Aorta (tissue), 5 donors: ENCODE measurements around the gene SRMS. TPM values are rescaled to one million over a fixed set of nuclear protein-coding genes. Genes with fewer than 3 reads are reported as not detected.

Source experiments
- ATAC-seq: fragments of 200-7000 bp; cut with Tn5 transposase; one replicate; pipeline ENCODE4 v1.9.1; 2022; ENCODE audit warnings: moderate library complexity; ENCODE audit not compliant: low FRiP score
- DNase-seq, 2 donors: peaks; one replicate each; pipeline ENCODE4 v3.0.0-alpha.2; 2020
- H3K27ac ChIP-seq, 2 donors: one replicate each; pipeline ENCODE4 v1.5.1; 2013; ENCODE audit warnings: low read length in 2 of 2, mild to moderate bottlenecking in 2 of 2, moderate library complexity in 2 of 2, control low read depth in 1 of 2, inconsistent platforms in 1 of 2, low read depth in 1 of 2
- H3K27me3 ChIP-seq, 2 donors: one replicate each; pipeline ENCODE4 v1.6.1; 2013; ENCODE audit warnings: control low read depth in 1 of 2, low read length in 1 of 2, mild to moderate bottlenecking in 1 of 2, moderate library complexity in 1 of 2; ENCODE audit not compliant: insufficient read depth in 2 of 2, control insufficient read depth in 1 of 2
- H3K36me3 ChIP-seq, 2 donors: one replicate each; pipeline ENCODE4 v1.6.1; 2013; ENCODE audit warnings: control low read depth in 1 of 2, low read length in 1 of 2, mild to moderate bottlenecking in 1 of 2; ENCODE audit not compliant: insufficient read depth in 2 of 2, control insufficient read depth in 1 of 2
- H3K4me1 ChIP-seq, 2 donors: one replicate each; pipeline ENCODE4 v1.6.1; 2013; ENCODE audit warnings: low read length in 2 of 2, control low read depth in 1 of 2, mild to moderate bottlenecking in 1 of 2, moderate library complexity in 1 of 2; ENCODE audit not compliant: insufficient read depth in 2 of 2, control insufficient read depth in 1 of 2
- H3K4me3 ChIP-seq, 2 donors: one replicate each; pipeline ENCODE4 v1.5.1; 2013; ENCODE audit warnings: low read length in 2 of 2, control low read depth in 1 of 2, mild to moderate bottlenecking in 1 of 2
- H3K9me3 ChIP-seq: one replicate; pipeline ENCODE4 v1.6.1; 2013; ENCODE audit warnings: mild to moderate bottlenecking, low read length; ENCODE audit not compliant: control insufficient read depth
- WGBS, 2 donors: extraction: QIAGEN DNeasy Blood & Tissue Kit; methylation state at CpG; one replicate each; pipeline ENCODE4 v1.1.7; 2013; 5-methylcytosine and 5-hydroxymethylcytosine counted together
- intact Hi-C, 2 donors: fragments of 100-400 bp; cut with DNase I; formaldehyde crosslinking; loops; one replicate each; pipeline versions ENCODE4 v1.14.2 to v1.15.0; 2022
- polyA plus RNA-seq, 2 donors: library from polyadenylated mRNA; stranded (reverse); fragments of 200-250 nt; gene quantifications; one replicate each; pipeline ENCODE4 v1.2.3, GENCODE V29; 2013
- total RNA-seq, 2 donors: library from RNA; stranded (reverse); fragmentation: NEBNext Ultra II Directional; extraction: Animal tissue kit (Norgen Biotek cat#: 25700); gene quantifications; one replicate each; pipeline ENCODE4 v1.2.1, GENCODE V29; 2021
- donor health status: healthy with polysubstance abuse.
- donor health status: Bipolar disorder and iron deficiency.
- donor health status: DM: no; HTN: no; CAD: no.
- donor health status: DM: no; HTN: no; CAD: no.
- donor health status: DM: yes; HTN: yes; CAD: no.

The SRMS gene
- total and polyA plus RNA-seq, 4 donors = not detected

GRCh38 chr20:63567386-63568169, 20.0 kb upstream of the SRMS start:
- peak; percentile 78 to 88 for DNase-seq
- Histone ChIP-seq H3K4me1 (no peaks in the 10 kb centered on the region), H3K9me3 (no peaks in the 10 kb centered on the region), H3K4me3 (no peak overlapping the region), H3K27ac (no peak overlapping the region), H3K27me3 (no peaks in the 10 kb centered on the region), H3K36me3 (peaks cover 0 to 4% of the 10 kb centered on the region in 2 donors)
- intact Hi-C loops = no loop called here
- 87 to 92% methylated on average over 37 of the region's 37 CpGs for WGBS, 2 donors
- ATAC-seq = peak; percentile 20

- H3K9me3 ChIP-seq = no peaks in the 10 kb centered on the region
- no peaks in the 10 kb centered on the region for H3K27me3 ChIP-seq
- H3K27ac ChIP-seq = no peak overlapping the region
- H3K4me1 ChIP-seq = no peaks in the 10 kb centered on the region
- H3K4me3 ChIP-seq = no peak overlapping the region
- peaks cover 0 to 4% of the 10 kb centered on the region in 2 donors for H3K36me3 ChIP-seq
- intact Hi-C loops = no loop called here
- ATAC-seq = no peak
- 94 to 96% methylated on average over 22 of the region's 22 CpGs for WGBS, 2 donors
- DNase-seq = no peak
Measured at GRCh38 chr20:63567136-63567385, 19.5 kb upstream of the SRMS start.

GRCh38 chr20:63566395-63567135, 19.0 kb upstream of the SRMS start:
- Histone ChIP-seq H3K4me3 (no peak overlapping the region), H3K9me3 (no peaks in the 10 kb centered on the region), H3K36me3 (peaks cover 0 to 4% of the 10 kb centered on the region in 2 donors), H3K4me1 (no peaks in the 10 kb centered on the region), H3K27me3 (no peaks in the 10 kb centered on the region), H3K27ac (no peak overlapping the region)
- 92 to 93% methylated on average over 43 to 46 of the region's 46 CpGs for WGBS, 2 donors
- DNase-seq (no peak), ATAC-seq (no peak)
- intact Hi-C loops = no loop called here

- Histone ChIP-seq H3K9me3 (no peaks in the 10 kb centered on the region), H3K4me1 (no peaks in the 10 kb centered on the region), H3K36me3 (peaks cover 0 to 4% of the 10 kb centered on the region in 2 donors), H3K4me3 (no peak overlapping the region), H3K27ac (no peak overlapping the region), H3K27me3 (no peaks in the 10 kb centered on the region)
- ATAC-seq = no peak
- WGBS, 2 donors = 94 to 95% methylated on average over 43 of the region's 43 CpGs
- intact Hi-C loops = no loop called here
- no peak for DNase-seq
Measured at GRCh38 chr20:63565699-63566335, 18.3 kb upstream of the SRMS start.

GRCh38 chr20:63565021-63565698, 17.6 kb upstream of the SRMS start:
- intact Hi-C loops = no loop called here
- peaks cover 0 to 4% of the 10 kb centered on the region in 2 donors for H3K36me3 ChIP-seq
- DNase-seq = no peak

GRCh38 chr20:63564036-63564810, 16.7 kb upstream of the SRMS start:
- WGBS, 2 donors = 95% methylated on average over 59 to 62 of the region's 62 CpGs
- no peak for ATAC-seq

More at GRCh38 chr20:63565021-63565698, 17.6 kb upstream of the SRMS start:
- Histone ChIP-seq H3K4me1 (no peaks in the 10 kb centered on the region), H3K27ac (no peak overlapping the region), H3K27me3 (no peaks in the 10 kb centered on the region), H3K9me3 (no peaks in the 10 kb centered on the region), H3K4me3 (no peak overlapping the region)
- no peak for ATAC-seq
- 95 to 96% methylated on average over 61 of the region's 61 CpGs for WGBS, 2 donors

GRCh38 chr20:63563225-63563935, 15.8 kb upstream of the SRMS start:
- intact Hi-C loops = no loop called here
- Histone ChIP-seq H3K36me3 (peaks cover 0 to 4% of the 10 kb centered on the region in 2 donors), H3K9me3 (no peaks in the 10 kb centered on the region), H3K4me3 (no peak overlapping the region), H3K27ac (no peak overlapping the region), H3K4me1 (no peaks in the 10 kb centered on the region), H3K27me3 (no peaks in the 10 kb centered on the region)
- 92 to 94% methylated on average over 47 to 55 of the region's 55 CpGs for WGBS, 2 donors
- no peak for ATAC-seq
- DNase-seq = no peak

More at GRCh38 chr20:63564036-63564810, 16.7 kb upstream of the SRMS start:
- H3K4me1 ChIP-seq = no peaks in the 10 kb centered on the region
- peaks cover 0 to 4% of the 10 kb centered on the region in 2 donors for H3K36me3 ChIP-seq
- H3K9me3 ChIP-seq = no peaks in the 10 kb centered on the region
- H3K4me3 ChIP-seq = no peak overlapping the region
- no peak overlapping the region for H3K27ac ChIP-seq
- no peak for DNase-seq
- intact Hi-C loops = no loop called here
- no peaks in the 10 kb centered on the region for H3K27me3 ChIP-seq
